Activated CD4-positive, alpha-beta T cell treated with anti-CD3 and anti-CD28 coated beads for 48 hours (primary cell): ENCODE data around the gene EDA.
"Not testable (repeated sequence)": the region's sequence is repeated elsewhere in the genome, so short reads cannot be mapped to it uniquely, and the experiment has no call there.

Experiments used
- DNase-seq: peaks from one replicate; pipeline ENCODE4 v3.0.0-alpha.2; 2020

EDA gene

GRCh38 chrX:69748055-69748454 lies 132.1 kb downstream of the EDA start:
- DNase-seq = no peak

- no peak for DNase-seq
These were observed 144.2 kb downstream of the EDA start for GRCh38 chrX:69759921-69760625.

GRCh38 chrX:69761633-69762032 lies 145.7 kb downstream of the EDA start:
- no peak for DNase-seq

GRCh38 chrX:69762340-69762739 lies 146.4 kb downstream of the EDA start:
- DNase-seq = no peak

- DNase-seq = no peak
These were observed 177.5 kb downstream of the EDA start for GRCh38 chrX:69793260-69793935.

- no peak for DNase-seq
These were observed 179.8 kb downstream of the EDA start for GRCh38 chrX:69795702-69796101.

GRCh38 chrX:69807400-69807799 lies 191.5 kb downstream of the EDA start:
- DNase-seq = no peak

GRCh38 chrX:69808375-69808774 lies 192.5 kb downstream of the EDA start:
- DNase-seq = peak; percentile 6

- DNase-seq = no peak
These were observed 197.8 kb downstream of the EDA start for GRCh38 chrX:69813677-69814076.

- no peak for DNase-seq
These were observed 199.2 kb downstream of the EDA start for GRCh38 chrX:69815063-69815462.

GRCh38 chrX:69815519-69815918 lies 199.6 kb downstream of the EDA start:
- no peak for DNase-seq

- no peak for DNase-seq
These were observed 228.7 kb downstream of the EDA start for GRCh38 chrX:69844636-69845035.

GRCh38 chrX:69859999-69860398 lies 244.1 kb downstream of the EDA start:
- DNase-seq = not testable (repeated sequence)

GRCh38 chrX:69876221-69876620 lies 260.3 kb downstream of the EDA start:
- DNase-seq = no peak

- DNase-seq = no peak
These were observed 268.3 kb downstream of the EDA start for GRCh38 chrX:69884210-69884609.

- no peak for DNase-seq
These were observed 280.1 kb downstream of the EDA start for GRCh38 chrX:69896046-69896445.

GRCh38 chrX:69900491-69900890 lies 284.6 kb downstream of the EDA start:
- DNase-seq = no peak

GRCh38 chrX:69906447-69906846 lies 290.5 kb downstream of the EDA start:
- DNase-seq = no peak

GRCh38 chrX:69914781-69915180 lies 298.9 kb downstream of the EDA start:
- no peak for DNase-seq

GRCh38 chrX:69919749-69920148 lies 303.8 kb downstream of the EDA start:
- no peak for DNase-seq

GRCh38 chrX:69932323-69932722 lies 316.4 kb downstream of the EDA start:
- DNase-seq = no peak

GRCh38 chrX:69948276-69948797 lies 332.4 kb downstream of the EDA start:
- DNase-seq = no peak

- no peak for DNase-seq
These were observed 335.8 kb downstream of the EDA start for GRCh38 chrX:69951753-69952152.

- DNase-seq = no peak
These were observed 343.8 kb downstream of the EDA start for GRCh38 chrX:69959712-69960111.
